Activated T-helper 17 cell treated with anti-CD3 and anti-CD28 coated beads, Interleukin-2, amount 50 U/mL, for 72 hours (primary cell): Measurements from ENCODE around the gene COA5. TPM values are rescaled to one million over a fixed set of nuclear protein-coding genes. Genes with fewer than 3 reads are reported as not detected.
A peak's percentile ranks its signal among the peaks of the same experiment; 100 is the strongest.
"Not testable (repeated sequence)": the region's sequence is repeated elsewhere in the genome, so short reads cannot be mapped to it uniquely, and the experiment has no call there.

Source experiments
- ATAC-seq: fragments of 150-1000 bp; cut with Tn5 transposase; replicated peaks from 2 replicates; pipeline ENCODE4 v1.10.0; 2021; ENCODE audit warnings: mild to moderate bottlenecking, moderate library complexity
- H3K27ac Mint-ChIP-seq: one replicate; pipeline ENCODE4 v1.8.0; 2022; ENCODE audit warnings: mixed read lengths
- H3K27me3 Mint-ChIP-seq: one replicate; pipeline ENCODE4 v1.8.0; 2022; ENCODE audit warnings: mixed read lengths
- H3K36me3 Mint-ChIP-seq: one replicate; pipeline ENCODE4 v1.8.0; 2022; ENCODE audit warnings: low read depth, mild to moderate bottlenecking, mixed read lengths
- H3K4me1 Mint-ChIP-seq: one replicate; pipeline ENCODE4 v1.8.0; 2022; ENCODE audit warnings: mixed read lengths
- H3K4me3 Mint-ChIP-seq: one replicate; pipeline ENCODE4 v1.8.0; 2022; ENCODE audit warnings: mild to moderate bottlenecking, mixed read lengths
- H3K9me3 Mint-ChIP-seq: one replicate; pipeline ENCODE4 v1.8.0; 2022; ENCODE audit warnings: mixed read lengths
- total RNA-seq, 2 donors: library from RNA; stranded (reverse); gene quantifications; one replicate each; pipeline ENCODE4 v1.2.3, GENCODE V29; 2022

Gene COA5
- total RNA-seq, 2 donors from 2014 or later: 22.9 to 25.2 TPM

- H3K36me3 Mint-ChIP-seq: peaks cover 97% of the 10 kb centered on the region
- H3K4me3 Mint-ChIP-seq: no peak overlapping the region
- H3K27me3 Mint-ChIP-seq: no peaks in the 10 kb centered on the region
- no peak overlapping the region for H3K27ac Mint-ChIP-seq
- ATAC-seq: no peak
- peaks cover 16% of the 10 kb centered on the region for H3K4me1 Mint-ChIP-seq
- no peaks in the 10 kb centered on the region for H3K9me3 Mint-ChIP-seq
These were observed 15.3 kb upstream of the COA5 start for GRCh38 chr2:98623657-98624056.

GRCh38 chr2:98617149-98617548 is 8.8 kb upstream of the COA5 start:
- H3K4me3 Mint-ChIP-seq: no peak overlapping the region
- peak overlapping the region; percentile 61 for H3K27ac Mint-ChIP-seq
- no peaks in the 10 kb centered on the region for H3K27me3 Mint-ChIP-seq
- peaks cover 38% of the 10 kb centered on the region for H3K4me1 Mint-ChIP-seq
- H3K9me3 Mint-ChIP-seq: no peaks in the 10 kb centered on the region
- no peak for ATAC-seq
- H3K36me3 Mint-ChIP-seq: peaks cover 98% of the 10 kb centered on the region

DNA sequence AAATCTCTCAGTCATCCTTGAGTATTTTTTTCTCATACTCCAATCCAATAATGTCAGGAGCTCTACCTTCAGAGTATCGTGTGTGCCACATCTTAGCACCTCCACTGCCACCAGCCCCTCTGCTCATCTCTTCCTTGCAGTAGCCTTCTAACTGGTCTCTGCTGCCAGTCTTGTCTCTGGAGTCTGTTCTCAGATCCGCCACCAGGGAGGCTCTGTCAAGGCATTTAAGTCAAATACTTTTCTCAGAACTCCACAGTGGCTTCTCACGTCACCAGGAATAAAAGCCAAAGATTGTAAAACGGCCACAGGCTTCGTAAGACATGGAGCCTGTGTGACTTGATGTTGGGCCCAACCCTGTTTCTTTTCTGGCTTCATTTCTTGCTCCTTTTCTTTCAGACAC is 7.2 kb upstream of the COA5 start:
- peaks cover 98% of the 10 kb centered on the region for H3K36me3 Mint-ChIP-seq

DNA sequence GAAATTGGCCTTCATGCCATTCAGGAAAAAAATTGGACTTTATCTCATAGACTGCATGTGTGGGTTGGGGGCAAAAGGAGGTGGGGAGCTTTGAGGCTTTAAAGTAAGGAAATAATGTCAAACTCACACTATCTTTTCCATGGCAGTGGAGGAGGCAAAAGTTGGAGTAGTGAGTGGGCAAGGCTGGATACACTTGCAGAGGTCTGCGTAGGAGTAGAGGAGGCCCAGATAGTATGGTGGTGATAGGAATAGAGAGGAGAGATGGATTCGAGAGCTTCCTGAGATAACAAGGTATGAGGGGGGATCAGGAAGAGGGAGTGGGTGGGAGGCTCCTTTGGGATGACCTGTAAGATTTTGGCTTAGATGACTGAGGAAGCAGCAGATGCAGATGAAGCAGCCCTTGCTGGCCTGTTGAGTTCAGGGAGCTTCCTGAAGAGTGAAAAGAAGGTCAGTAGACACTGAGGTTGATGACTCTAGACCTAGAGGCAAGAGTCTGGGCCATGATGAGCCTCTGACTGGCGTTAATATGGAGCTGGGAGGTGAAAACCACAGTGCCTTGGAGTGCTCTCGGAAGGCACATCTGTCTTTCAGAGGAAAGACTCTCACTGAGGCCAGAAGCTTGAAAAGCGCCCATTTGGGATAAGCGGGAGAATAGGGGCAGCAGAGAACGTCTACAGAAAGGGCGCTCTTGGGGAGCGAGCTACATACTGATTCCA is 5.9 kb upstream of the COA5 start:
- Mint-ChIP-seq H3K27ac (peak overlapping the region; percentile 29), H3K9me3 (no peaks in the 10 kb centered on the region), H3K4me3 (no peak overlapping the region), H3K36me3 (peaks cover 99% of the 10 kb centered on the region), H3K27me3 (no peaks in the 10 kb centered on the region), H3K4me1 (peaks cover 36% of the 10 kb centered on the region)
- no peak for ATAC-seq

More for the DNA sequence above, 7.2 kb upstream of the COA5 start:
- Mint-ChIP-seq H3K4me3 (no peak overlapping the region), H3K4me1 (peaks cover 40% of the 10 kb centered on the region), H3K27ac (peak overlapping the region; percentile 61), H3K9me3 (no peaks in the 10 kb centered on the region), H3K27me3 (no peaks in the 10 kb centered on the region)
- no peak for ATAC-seq

DNA sequence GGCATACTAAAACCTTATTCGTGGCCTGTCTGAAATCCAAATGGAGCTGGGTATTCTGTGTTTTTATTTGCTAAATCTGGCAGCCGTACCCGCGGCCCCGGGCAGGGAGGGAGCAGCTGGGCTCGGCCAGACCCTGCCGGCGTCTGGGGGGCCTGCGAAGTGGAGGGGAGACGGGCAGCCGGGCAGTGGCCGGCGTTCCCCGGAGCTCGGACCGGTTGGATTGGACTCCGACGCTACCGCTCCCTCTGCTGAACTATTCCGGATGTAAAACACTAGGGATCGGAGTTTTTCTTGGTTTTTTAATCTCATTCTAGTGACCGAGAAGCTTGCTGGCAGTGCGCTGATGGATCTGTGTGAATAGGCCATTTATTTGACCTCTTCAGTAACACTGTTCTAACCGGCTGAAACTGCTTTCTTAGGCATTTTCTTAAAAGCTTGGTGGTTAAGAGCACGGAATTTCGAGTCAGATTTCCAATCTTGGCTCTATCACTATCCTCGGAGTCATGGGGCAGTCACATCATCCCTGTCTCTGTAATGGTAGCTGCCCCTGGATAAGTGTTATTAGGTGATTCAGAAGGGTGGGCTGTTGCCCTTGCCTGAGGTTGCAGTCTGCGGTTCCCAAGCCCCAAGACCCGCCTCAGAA is 771 bp upstream of the COA5 start:
- no peaks in the 10 kb centered on the region for H3K9me3 Mint-ChIP-seq
- peak overlapping the region; percentile 91 for H3K4me3 Mint-ChIP-seq
- peaks cover 50% of the 10 kb centered on the region for H3K4me1 Mint-ChIP-seq
- H3K36me3 Mint-ChIP-seq: peaks cover 72% of the 10 kb centered on the region
- ATAC-seq: no peak
- peak overlapping the region; percentile 94 for H3K27ac Mint-ChIP-seq
- no peaks in the 10 kb centered on the region for H3K27me3 Mint-ChIP-seq

GRCh38 chr2:98607741-98608115 is 584 bp downstream of the COA5 start:
- Mint-ChIP-seq H3K4me1 (peaks cover 44% of the 10 kb centered on the region), H3K4me3 (peak overlapping the region; percentile 91), H3K9me3 (no peaks in the 10 kb centered on the region), H3K27ac (peak overlapping the region; percentile 94), H3K36me3 (peaks cover 72% of the 10 kb centered on the region), H3K27me3 (no peaks in the 10 kb centered on the region)
- ATAC-seq: no peak

GRCh38 chr2:98607104-98607503 is 1.2 kb downstream of the COA5 start:
- Mint-ChIP-seq H3K36me3 (peaks cover 72% of the 10 kb centered on the region), H3K27me3 (no peaks in the 10 kb centered on the region), H3K9me3 (no peaks in the 10 kb centered on the region), H3K27ac (peak overlapping the region; percentile 94), H3K4me1 (peaks cover 44% of the 10 kb centered on the region), H3K4me3 (peak overlapping the region; percentile 91)
- no peak for ATAC-seq

GRCh38 chr2:98606431-98606830 is 1.9 kb downstream of the COA5 start:
- Mint-ChIP-seq H3K27me3 (no peaks in the 10 kb centered on the region), H3K9me3 (no peaks in the 10 kb centered on the region), H3K4me1 (peaks cover 44% of the 10 kb centered on the region), H3K27ac (peak overlapping the region; percentile 94), H3K36me3 (peaks cover 72% of the 10 kb centered on the region), H3K4me3 (peak overlapping the region; percentile 91)
- no peak for ATAC-seq

DNA sequence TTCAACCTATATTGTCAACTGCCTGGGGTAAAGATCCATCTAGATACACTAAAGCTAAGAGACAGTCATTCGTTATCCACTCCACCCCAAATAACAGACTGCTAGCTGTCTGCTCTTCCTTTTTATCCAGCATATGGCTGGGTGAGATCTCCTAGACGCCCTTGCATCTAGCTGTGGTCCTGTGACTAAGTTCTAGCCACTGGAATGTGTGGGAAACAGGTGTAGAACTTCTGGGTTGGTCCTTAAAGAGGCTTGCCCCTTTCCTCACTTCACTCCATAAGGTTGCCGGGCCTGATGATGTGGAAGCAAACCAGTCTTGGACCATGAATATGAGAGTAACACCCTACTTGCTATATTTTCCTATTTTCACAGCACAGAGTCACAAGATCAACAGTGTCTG is 3.2 kb downstream of the COA5 start:
- no peaks in the 10 kb centered on the region for H3K9me3 Mint-ChIP-seq
- H3K36me3 Mint-ChIP-seq: peaks cover 72% of the 10 kb centered on the region
- H3K4me3 Mint-ChIP-seq: peak overlapping the region; percentile 15
- H3K27ac Mint-ChIP-seq: peak overlapping the region; percentile 76
- no peak for ATAC-seq
- H3K27me3 Mint-ChIP-seq: no peaks in the 10 kb centered on the region
- H3K4me1 Mint-ChIP-seq: peaks cover 39% of the 10 kb centered on the region

- Mint-ChIP-seq H3K4me3 (peak overlapping the region; percentile 15), H3K9me3 (no peaks in the 10 kb centered on the region), H3K27me3 (no peaks in the 10 kb centered on the region), H3K36me3 (peaks cover 72% of the 10 kb centered on the region), H3K27ac (peak overlapping the region; percentile 76), H3K4me1 (peaks cover 36% of the 10 kb centered on the region)
- ATAC-seq: no peak
These were observed 3.8 kb downstream of the COA5 start for GRCh38 chr2:98604547-98604946.

GRCh38 chr2:98601532-98602132 is 6.7 kb downstream of the COA5 start:
- Mint-ChIP-seq H3K27ac (no peak overlapping the region), H3K36me3 (peaks cover 82% of the 10 kb centered on the region), H3K4me3 (no peak overlapping the region), H3K4me1 (peaks cover 25% of the 10 kb centered on the region), H3K27me3 (no peaks in the 10 kb centered on the region), H3K9me3 (no peaks in the 10 kb centered on the region)
- ATAC-seq: peak; percentile 67

- Mint-ChIP-seq H3K36me3 (peaks cover 87% of the 10 kb centered on the region), H3K4me1 (peaks cover 7% of the 10 kb centered on the region), H3K4me3 (no peak overlapping the region), H3K27ac (peak overlapping the region; percentile 9), H3K27me3 (no peaks in the 10 kb centered on the region), H3K9me3 (peaks cover under 1% of the 10 kb centered on the region)
- no peak for ATAC-seq
These were observed 9.4 kb downstream of the COA5 start for GRCh38 chr2:98598781-98599428.

- H3K4me1 Mint-ChIP-seq, H3K27ac Mint-ChIP-seq, H3K27me3 Mint-ChIP-seq, ATAC-seq, H3K4me3 Mint-ChIP-seq, H3K9me3 Mint-ChIP-seq: not testable (repeated sequence)
- peaks cover 81% of the 10 kb centered on the region for H3K36me3 Mint-ChIP-seq
These were observed 13.6 kb downstream of the COA5 start for GRCh38 chr2:98594665-98595064.

- Mint-ChIP-seq H3K36me3 (peaks cover 83% of the 10 kb centered on the region), H3K27ac (peak overlapping the region; percentile 36)
- ATAC-seq: no peak
These were observed 15.7 kb downstream of the COA5 start for GRCh38 chr2:98592565-98592964.

More at GRCh38 chr2:98592565-98592964, 15.7 kb downstream of the COA5 start:
- no peaks in the 10 kb centered on the region for H3K27me3 Mint-ChIP-seq
- H3K4me3 Mint-ChIP-seq: no peak overlapping the region
- H3K4me1 Mint-ChIP-seq: peaks cover 7% of the 10 kb centered on the region
- peaks cover 7% of the 10 kb centered on the region for H3K9me3 Mint-ChIP-seq
